Measurements from ENCODE around the gene MIS18BP1.

GRCh38 chr14:45253754-45254310 is 830 bp upstream of the MIS18BP1 start:
- TF ChIP-seq RARB (CRISPR knock-in tag; IDR thresholded peaks at IDR 0.05), result no peak
- no peak for TF ChIP-seq POU6F1 (CRISPR knock-in tag; IDR thresholded peaks at IDR 0.05; ENCODE audit: borderline replicate concordance, low read depth)
- TF ChIP-seq ZNF8 (CRISPR knock-in tag; IDR thresholded peaks at IDR 0.05), result no peak
- no peak for TF ChIP-seq ZNF70 (CRISPR knock-in tag; IDR thresholded peaks at IDR 0.05)
- TF ChIP-seq SNAI2 (CRISPR knock-in tag; IDR thresholded peaks at IDR 0.05), result no peak
- no peak for TF ChIP-seq ARNTL (CRISPR knock-in tag; IDR thresholded peaks at IDR 0.05; ENCODE audit: borderline replicate concordance, low read depth)
- no peak for TF ChIP-seq TCF4 (CRISPR knock-in tag; IDR thresholded peaks at IDR 0.05; ENCODE audit: borderline replicate concordance)
- no peak for TF ChIP-seq ZFP3 (CRISPR knock-in tag; IDR thresholded peaks at IDR 0.05)
- no peak for TF ChIP-seq ZC3H10 (CRISPR knock-in tag; IDR thresholded peaks at IDR 0.05)
- TF ChIP-seq TSHZ2 (CRISPR knock-in tag; IDR thresholded peaks at IDR 0.05), result no peak

Data from SK-N-SH treated with all-trans-retinoic acid at 6 μM for 48 hours (cell line).